EH (cell line): ENCODE data around the gene SPNS1.
"Not testable (repeated sequence)": the region's sequence is repeated elsewhere in the genome, so short reads cannot be mapped to it uniquely, and the experiment has no call there.

ENCODE experiments used
- DNase-seq: peaks from one replicate; pipeline ENCODE4 v3.0.0-alpha.2; 2015; ENCODE audit warnings: low read depth

SPNS1 gene

GRCh38 chr16:28958216-28958615, 16.4 kb upstream of the SPNS1 start:
- no peak for DNase-seq

- DNase-seq = no peak
Observed at GRCh38 chr16:28958836-28959235, 15.7 kb upstream of the SPNS1 start.

GRCh38 chr16:28964072-28964471, 10.5 kb upstream of the SPNS1 start:
- DNase-seq = no peak

- DNase-seq = no peak
Observed at GRCh38 chr16:28964496-28964895, 10.1 kb upstream of the SPNS1 start.

GRCh38 chr16:28967156-28967555, 7.4 kb upstream of the SPNS1 start:
- no peak for DNase-seq

GRCh38 chr16:28969696-28970095, 4.9 kb upstream of the SPNS1 start:
- not testable (repeated sequence) for DNase-seq

GRCh38 chr16:28974007-28974436, 556 bp upstream of the SPNS1 start:
- peak; percentile 74 for DNase-seq

- DNase-seq = no peak
Observed at GRCh38 chr16:28975158-28975599, 601 bp downstream of the SPNS1 start.

GRCh38 chr16:28977703-28978662, 3.4 kb downstream of the SPNS1 start:
- DNase-seq = no peak

- DNase-seq = not testable (repeated sequence)
Observed at GRCh38 chr16:28980330-28980729, 5.8 kb downstream of the SPNS1 start.

GRCh38 chr16:28980929-28981328, 6.4 kb downstream of the SPNS1 start:
- no peak for DNase-seq

- no peak for DNase-seq
Observed at GRCh38 chr16:28981517-28981916, 6.9 kb downstream of the SPNS1 start.

- DNase-seq = no peak
Observed at GRCh38 chr16:28982418-28982817, 7.8 kb downstream of the SPNS1 start.

- no peak for DNase-seq
Observed at GRCh38 chr16:28982949-28983348, 8.4 kb downstream of the SPNS1 start.

GRCh38 chr16:28983644-28984043, 9.1 kb downstream of the SPNS1 start:
- no peak for DNase-seq

GRCh38 chr16:28984091-28984490, 9.5 kb downstream of the SPNS1 start:
- DNase-seq = no peak

- no peak for DNase-seq
Observed at GRCh38 chr16:28984619-28985135, 10.1 kb downstream of the SPNS1 start, which contains the start of gene LAT. Gene LAT (plus strand): TSS chr16:28985052. CDS start chr16:28985418, 366 bp downstream.

GRCh38 chr16:28985211-28986041, 10.8 kb downstream of the SPNS1 start:
- no peak for DNase-seq

GRCh38 chr16:28986046-28986445, 11.5 kb downstream of the SPNS1 start:
- DNase-seq = no peak

- DNase-seq = no peak
Observed at GRCh38 chr16:28986492-28986891, 11.9 kb downstream of the SPNS1 start.

- DNase-seq = no peak
Observed at GRCh38 chr16:28987170-28987853, 12.7 kb downstream of the SPNS1 start.

GRCh38 chr16:28989363-28989762, 14.8 kb downstream of the SPNS1 start:
- DNase-seq = no peak
